Naive thymus-derived CD4-positive, alpha-beta T cell (primary cell): ENCODE results near the gene CALN1. TPM values are rescaled to one million over a fixed set of nuclear protein-coding genes. Genes with fewer than 3 reads are reported as not detected.

Experiments
- ATAC-seq: fragments of 150-1000 bp; cut with Tn5 transposase; 2 replicates; pipeline ENCODE4 v1.10.0; 2021; ENCODE audit warnings: mild to moderate bottlenecking, moderate library complexity
- CTCF ChIA-PET: fragments of 350-600 bp; sonication (Branson Sonifier 250); formaldehyde crosslinking; loops from one replicate; lab custom pipeline; 2021; ENCODE audit warnings: antibody characterized with exemption; lab: Charles Lee
- POLR2A ChIA-PET: fragments of 350-600 bp; sonication (Branson Sonifier 250); formaldehyde crosslinking; loops from one replicate; lab custom pipeline; 2021; ENCODE audit warnings: antibody characterized with exemption, inconsistent platforms; lab: Charles Lee
- DNase-seq, 9 donors: peaks; one replicate each; pipeline versions ENCODE4 v3.0.0 to v3.0.0-alpha.2; 2020 to 2022; ENCODE audit warnings: mixed read lengths in 1 of 9
- H3K27ac ChIP-seq: one replicate; pipeline ENCODE4 v1.7.0; 2013; ENCODE audit warnings: mild to moderate bottlenecking, low read depth, low read length, moderate library complexity
- H3K27me3 ChIP-seq, 2 donors: one replicate each; pipeline ENCODE4 v1.7.0; 2013; ENCODE audit warnings: low read length in 2 of 2, mild to moderate bottlenecking in 2 of 2, moderate library complexity in 2 of 2; ENCODE audit not compliant: control insufficient read depth in 2 of 2, insufficient read depth in 2 of 2
- H3K36me3 ChIP-seq, 3 experiments: 1 replicate in 2 of 3; 2 replicates in 1 of 3; pipeline ENCODE4 v1.7.0; 2013; ENCODE audit warnings: low read length in 3 of 3, mild to moderate bottlenecking in 3 of 3, moderate library complexity in 1 of 3; ENCODE audit not compliant: insufficient read depth in 3 of 3, control insufficient read depth in 2 of 3
- H3K4me1 ChIP-seq, 2 donors: one replicate each; pipeline ENCODE4 v1.7.0; 2013; ENCODE audit warnings: low read length in 2 of 2, mild to moderate bottlenecking in 2 of 2, moderate library complexity in 1 of 2; ENCODE audit not compliant: control insufficient read depth in 2 of 2, insufficient read depth in 2 of 2
- H3K4me3 ChIP-seq: 2 replicates; pipeline ENCODE4 v1.7.0; 2013; ENCODE audit warnings: mild to moderate bottlenecking, low read length
- H3K9me3 ChIP-seq, 3 experiments: 1 replicate in 2 of 3; 2 replicates in 1 of 3; pipeline ENCODE4 v1.7.0; 2013; ENCODE audit warnings: low read length in 3 of 3; ENCODE audit not compliant: control insufficient read depth in 2 of 3
- H3K27ac Mint-ChIP-seq, 9 donors: one replicate each; pipeline ENCODE4 v1.8.0; 2020 to 2022; ENCODE audit warnings: mixed read lengths in 9 of 9, mild to moderate bottlenecking in 8 of 9, moderate library complexity in 5 of 9, inconsistent platforms in 2 of 9
- H3K27me3 Mint-ChIP-seq, 5 donors: one replicate each; pipeline ENCODE4 v1.8.0; 2021 to 2022; ENCODE audit warnings: mixed read lengths in 5 of 5, mild to moderate bottlenecking in 1 of 5
- H3K36me3 Mint-ChIP-seq, 5 donors: one replicate each; pipeline ENCODE4 v1.8.0; 2020 to 2022; ENCODE audit warnings: mixed read lengths in 5 of 5, mild to moderate bottlenecking in 3 of 5, inconsistent platforms in 1 of 5
- H3K4me1 Mint-ChIP-seq, 7 donors: one replicate each; pipeline ENCODE4 v1.8.0; 2020 to 2022; ENCODE audit warnings: mixed read lengths in 7 of 7, mild to moderate bottlenecking in 3 of 7, inconsistent platforms in 1 of 7
- H3K4me3 Mint-ChIP-seq, 10 donors: one replicate each; pipeline ENCODE4 v1.8.0; 2020 to 2022; ENCODE audit warnings: mild to moderate bottlenecking in 10 of 10, mixed read lengths in 10 of 10, moderate library complexity in 6 of 10, inconsistent platforms in 2 of 10
- H3K9me3 Mint-ChIP-seq, 11 donors: one replicate each; pipeline ENCODE4 v1.8.0; 2020 to 2022; ENCODE audit warnings: mixed read lengths in 11 of 11, mild to moderate bottlenecking in 4 of 11, inconsistent platforms in 1 of 11, moderate library complexity in 1 of 11
- intact Hi-C, 2 donors: fragments of 100-400 bp; cut with micrococcal nuclease; formaldehyde crosslinking; loops; one replicate each; pipeline ENCODE4 v1.15.1; 2023
- polyA plus RNA-seq, 2 donors: library from polyadenylated mRNA; unstranded; fragments of 300-500 nt; fragmentation: Illumina TruSeq; gene quantifications; one replicate each; pipeline ENCODE4 v1.2.3, GENCODE V29; 2021
- total RNA-seq, 6 experiments: library from RNA in 5 of 6; stranded (reverse) in 5 of 6; gene quantifications; 1 replicate in 5 of 6; 2 replicates in 1 of 6; pipeline ENCODE4 v1.2.3 and lab custom pipeline; 2021 to 2026

The CALN1 gene
- total and polyA plus RNA-seq, 7 experiments from 2014 or later, result 0.03 to 0.17 TPM; not detected in 5

- Mint-ChIP-seq H3K4me3 (no peak overlapping the region), H3K9me3 (peaks cover 0 to 32% (median 15%) of the 10 kb centered on the region in 11 donors), H3K27ac (no peak overlapping the region), H3K36me3 (peaks cover 0 to 6% (median 0%) of the 10 kb centered on the region in 5 donors), H3K4me1 (no peaks in the 10 kb centered on the region), H3K27me3 (no peaks in the 10 kb centered on the region)
- intact Hi-C loops, result no loop called here
- ChIA-PET POLR2A (no interaction called here), CTCF (no interaction called here)
- no peak overlapping the region for H3K27ac ChIP-seq
- H3K4me3 ChIP-seq, result no peak overlapping the region
- H3K9me3 ChIP-seq, result peaks cover 0 to 10% (median 0%) of the 10 kb centered on the region in 3 experiments
- DNase-seq (no peak), ATAC-seq (no peak)
- H3K27me3 ChIP-seq, result no peaks in the 10 kb centered on the region
- no peaks in the 10 kb centered on the region for H3K4me1 ChIP-seq
- no peaks in the 10 kb centered on the region for H3K36me3 ChIP-seq
Observed at GRCh38 chr7:71784180-71784579, 628.0 kb downstream of the CALN1 start.

GRCh38 chr7:71783779-71784178, 628.4 kb downstream of the CALN1 start:
- CTCF ChIA-PET, result no interaction called here
- Mint-ChIP-seq H3K27me3 (no peaks in the 10 kb centered on the region), H3K9me3 (peaks cover 0 to 32% (median 15%) of the 10 kb centered on the region in 11 donors), H3K27ac (no peak overlapping the region), H3K36me3 (peaks cover 0 to 6% (median 0%) of the 10 kb centered on the region in 5 donors), H3K4me1 (no peaks in the 10 kb centered on the region), H3K4me3 (no peak overlapping the region)
- no peak overlapping the region for H3K27ac ChIP-seq
- peaks cover 0 to 10% (median 0%) of the 10 kb centered on the region in 3 experiments for H3K9me3 ChIP-seq
- ATAC-seq (no peak), DNase-seq (no peak)
- intact Hi-C loops, result no loop called here
- H3K36me3 ChIP-seq, result no peaks in the 10 kb centered on the region
- H3K27me3 ChIP-seq, result no peaks in the 10 kb centered on the region
- H3K4me1 ChIP-seq, result no peaks in the 10 kb centered on the region
- H3K4me3 ChIP-seq, result no peak overlapping the region
- POLR2A ChIA-PET, result no interaction called here

- Histone ChIP-seq H3K9me3 (peaks cover 0 to 2% (median 0%) of the 10 kb centered on the region in 3 experiments), H3K27ac (no peak overlapping the region), H3K4me3 (no peak overlapping the region), H3K4me1 (no peaks in the 10 kb centered on the region), H3K27me3 (no peaks in the 10 kb centered on the region), H3K36me3 (no peaks in the 10 kb centered on the region)
- POLR2A ChIA-PET, result no interaction called here
- no peaks in the 10 kb centered on the region for H3K36me3 Mint-ChIP-seq
- no peak overlapping the region for H3K4me3 Mint-ChIP-seq
- ATAC-seq (no peak), DNase-seq (no peak)
- no peaks in the 10 kb centered on the region for H3K4me1 Mint-ChIP-seq
- H3K27ac Mint-ChIP-seq, result no peak overlapping the region
- CTCF ChIA-PET, result no interaction called here
- H3K27me3 Mint-ChIP-seq, result no peaks in the 10 kb centered on the region
- H3K9me3 Mint-ChIP-seq, result peaks cover 0 to 22% (median 9%) of the 10 kb centered on the region in 11 donors
- intact Hi-C loops, result no loop called here
Observed at GRCh38 chr7:71782051-71782450, 630.1 kb downstream of the CALN1 start.

GRCh38 chr7:71780282-71780681, 631.9 kb downstream of the CALN1 start:
- H3K27me3 Mint-ChIP-seq, result no peaks in the 10 kb centered on the region
- ATAC-seq, result no peak

GRCh38 chr7:71777278-71777677, 634.9 kb downstream of the CALN1 start:
- Histone ChIP-seq H3K4me1 (no peaks in the 10 kb centered on the region), H3K36me3 (no peaks in the 10 kb centered on the region), H3K9me3 (no peaks in the 10 kb centered on the region), H3K27me3 (no peaks in the 10 kb centered on the region), H3K27ac (no peak overlapping the region), H3K4me3 (no peak overlapping the region)
- no peak for ATAC-seq
- Mint-ChIP-seq H3K4me3 (no peak overlapping the region), H3K27ac (no peak overlapping the region), H3K4me1 (no peaks in the 10 kb centered on the region), H3K9me3 (peaks cover 0 to 9% (median 3%) of the 10 kb centered on the region in 11 donors), H3K27me3 (peaks cover 0 to 4% (median 0%) of the 10 kb centered on the region in 5 donors), H3K36me3 (no peaks in the 10 kb centered on the region)
- CTCF ChIA-PET, result no interaction called here
- no peak for DNase-seq
- intact Hi-C loops, result no loop called here
- POLR2A ChIA-PET, result no interaction called here

More at GRCh38 chr7:71780282-71780681, 631.9 kb downstream of the CALN1 start:
- Mint-ChIP-seq H3K9me3 (peaks cover 0 to 11% (median 3%) of the 10 kb centered on the region in 11 donors), H3K36me3 (no peaks in the 10 kb centered on the region), H3K4me3 (no peak overlapping the region), H3K27ac (no peak overlapping the region), H3K4me1 (no peaks in the 10 kb centered on the region)
- Histone ChIP-seq H3K27ac (no peak overlapping the region), H3K9me3 (no peaks in the 10 kb centered on the region), H3K36me3 (no peaks in the 10 kb centered on the region), H3K27me3 (no peaks in the 10 kb centered on the region), H3K4me3 (no peak overlapping the region), H3K4me1 (no peaks in the 10 kb centered on the region)
- intact Hi-C loops, result no loop called here
- DNase-seq, result no peak
- ChIA-PET CTCF (no interaction called here), POLR2A (no interaction called here)

- no peak for ATAC-seq
- no peak overlapping the region for H3K4me3 Mint-ChIP-seq
- POLR2A ChIA-PET, result no interaction called here
Observed at GRCh38 chr7:71776726-71777125, 635.4 kb downstream of the CALN1 start.

GRCh38 chr7:71775648-71776047, 636.5 kb downstream of the CALN1 start:
- Histone ChIP-seq H3K27ac (no peak overlapping the region), H3K4me3 (no peak overlapping the region), H3K36me3 (no peaks in the 10 kb centered on the region), H3K9me3 (no peaks in the 10 kb centered on the region), H3K27me3 (no peaks in the 10 kb centered on the region), H3K4me1 (no peaks in the 10 kb centered on the region)
- ChIA-PET POLR2A (no interaction called here), CTCF (no interaction called here)
- Mint-ChIP-seq H3K27ac (no peak overlapping the region), H3K36me3 (no peaks in the 10 kb centered on the region), H3K4me3 (no peak overlapping the region), H3K9me3 (peaks cover 0 to 9% (median 2%) of the 10 kb centered on the region in 11 donors), H3K4me1 (no peaks in the 10 kb centered on the region), H3K27me3 (peaks cover 0 to 4% (median 0%) of the 10 kb centered on the region in 5 donors)
- DNase-seq (no peak), ATAC-seq (no peak)
- intact Hi-C loops, result no loop called here

More at GRCh38 chr7:71776726-71777125, 635.4 kb downstream of the CALN1 start:
- H3K9me3 ChIP-seq, result no peaks in the 10 kb centered on the region
- H3K4me3 ChIP-seq, result no peak overlapping the region
- H3K36me3 Mint-ChIP-seq, result no peaks in the 10 kb centered on the region
- intact Hi-C loops, result no loop called here
- H3K36me3 ChIP-seq, result no peaks in the 10 kb centered on the region
- no peak overlapping the region for H3K27ac ChIP-seq
- H3K27ac Mint-ChIP-seq, result no peak overlapping the region
- peaks cover 0 to 9% (median 2%) of the 10 kb centered on the region in 11 donors for H3K9me3 Mint-ChIP-seq
- no peaks in the 10 kb centered on the region for H3K4me1 Mint-ChIP-seq
- DNase-seq, result no peak
- no peaks in the 10 kb centered on the region for H3K27me3 ChIP-seq
- no peaks in the 10 kb centered on the region for H3K4me1 ChIP-seq
- peaks cover 0 to 4% (median 0%) of the 10 kb centered on the region in 5 donors for H3K27me3 Mint-ChIP-seq
- CTCF ChIA-PET, result no interaction called here
